ENCODE results near the gene SMYD5. TPM values are rescaled to one million over a fixed set of nuclear protein-coding genes. Genes with fewer than 3 reads are reported as not detected.

SMYD5 gene
- polyA plus RNA-seq, 1 of the 3 experiments (the other 2 are of a cell fraction), result 21.4 TPM

- ChIA-PET CTCF (interaction anchor here (0.6 to 3.5 kb wide), 7 partner anchors 10 to 436 kb away, joined by 3 to 19 read pairs (median 3); partner anchors contain the start of gene CCT7), POLR2A (interaction anchor here (0.9 to 1.5 kb wide), 5 partner anchors 9 to 13 kb away, joined by 3 to 13 read pairs (median 6); partner anchors contain the start of genes CCT7 and PRADC1)
- Histone ChIP-seq H3K9me2 (no peaks in the 10 kb centered on the region), H3K27me3 (ENCODE audit: insufficient read depth) (no peaks in the 10 kb centered on the region), H3F3A (replicated peaks; ENCODE audit: insufficient read depth) (peaks cover 6% of the 10 kb centered on the region), H3K27ac (ENCODE audit: low read depth in 2 of 2, low read length in 1 of 2) (peak overlapping the region in 1 of 2 experiments; percentile 81; a peak in 2 of 4 replicates), H3K4me1 (ENCODE audit: control insufficient read depth in 1 of 2, insufficient read depth in 2 of 2, low read depth in 1 of 2, low read length in 1 of 2) (peaks cover 0 to 22% of the 10 kb centered on the region in 2 experiments; a peak in 2 of 4 replicates), H3K9me3 (no peaks in the 10 kb centered on the region), H2AFZ (ENCODE audit: low read depth) (no peak overlapping the region), H3K36me3 (replicated peaks in 1 of 2; ENCODE audit: control insufficient read depth in 1 of 2, insufficient read depth in 2 of 2, low read length in 1 of 2) (peaks cover 89% of the 10 kb centered on the region in 2 experiments), H3K79me2 (ENCODE audit: insufficient read depth) (peaks cover 55% of the 10 kb centered on the region), H4K20me1 (ENCODE audit: insufficient read depth) (peaks cover 58% of the 10 kb centered on the region), H3K9ac (no peak overlapping the region), H3K4me3 (ENCODE audit: low read depth in 2 of 2, low read length in 1 of 2) (no peak overlapping the region), H3K4me2 (no peak overlapping the region)
- peak; percentile 60 for TF ChIP-seq GATA2 (CRISPR knock-in tag; IDR thresholded peaks at IDR 0.05)
- peak; percentile 81; the same call in 1 of the 2 replicates for TF ChIP-seq MXI1 (IDR thresholded peaks at IDR 0.05; ENCODE audit: low read depth, low read length)
- TF ChIP-seq TCF12 (IDR thresholded peaks at IDR 0.05), result peak; percentile 12; the same call in 1 of the 2 replicates
- TF ChIP-seq ZBTB33 (IDR thresholded peaks at IDR 0.05; ENCODE audit: borderline replicate concordance, low read depth), result no peak
- no peak for TF ChIP-seq SIN3A (IDR thresholded peaks at IDR 0.05; ENCODE audit: borderline replicate concordance, low read depth, low read length)
- TF ChIP-seq NFIC (IDR thresholded peaks at IDR 0.05; ENCODE audit: borderline replicate concordance), result 0 out of 2 replicates have a peak, but pooled peaks have one; percentile 24
- TF ChIP-seq MEF2A (IDR thresholded peaks at IDR 0.05; ENCODE audit: borderline replicate concordance, low read depth), result no peak
- peak; percentile 52; the same call in 1 of the 2 replicates for TF ChIP-seq FOXJ3 (CRISPR knock-in tag; IDR thresholded peaks at IDR 0.05)
- peak in 1 of 2 experiments; percentile 77; a peak in 2 of 4 replicates for TF ChIP-seq EP300 (IDR thresholded peaks at IDR 0.05; ENCODE audit: borderline replicate concordance in 1 of 2, low read depth in 1 of 2, low read length in 1 of 2)
- no peak for TF ChIP-seq USF1 (IDR thresholded peaks at IDR 0.05; ENCODE audit: borderline replicate concordance, low read depth)
- TF ChIP-seq CHD2 (IDR thresholded peaks at IDR 0.05; ENCODE audit: low read length, partially characterized antibody), result peak; percentile 53
- TF ChIP-seq RCOR1 (IDR thresholded peaks at IDR 0.05; ENCODE audit: low read length), result peak; percentile 88
- peak; percentile 74 for DNase-seq
- WGBS (ENCODE audit: low lambda C conversion rate), result 25% methylated on average over 5 of the region's 5 CpGs
Observed at GRCh38 chr2:73243884-73244570, 30.0 kb downstream of the SMYD5 start.

- 85% methylated on average over 3 of the region's 3 CpGs for WGBS (ENCODE audit: low lambda C conversion rate)
- ChIA-PET POLR2A (interaction anchor here (0.9 to 1.5 kb wide), 5 partner anchors 8 to 13 kb away, joined by 3 to 13 read pairs (median 6); partner anchors contain the start of genes CCT7 and PRADC1), CTCF (interaction anchor here (0.9 to 3.5 kb wide), 6 partner anchors 10 to 67 kb away, joined by 3 to 19 read pairs (median 4); partner anchors contain the start of gene CCT7)
- Histone ChIP-seq H3K4me2 (no peak overlapping the region), H2AFZ (ENCODE audit: low read depth) (no peak overlapping the region), H3F3A (replicated peaks; ENCODE audit: insufficient read depth) (peaks cover 6% of the 10 kb centered on the region), H3K4me3 (ENCODE audit: low read depth in 2 of 2, low read length in 1 of 2) (no peak overlapping the region), H4K20me1 (ENCODE audit: insufficient read depth) (peaks cover 52% of the 10 kb centered on the region), H3K79me2 (ENCODE audit: insufficient read depth) (peaks cover 49% of the 10 kb centered on the region), H3K9me3 (no peaks in the 10 kb centered on the region), H3K27ac (ENCODE audit: low read depth in 2 of 2, low read length in 1 of 2) (peak overlapping the region in 1 of 2 experiments; percentile 81; a peak in 2 of 4 replicates), H3K4me1 (ENCODE audit: control insufficient read depth in 1 of 2, insufficient read depth in 2 of 2, low read depth in 1 of 2, low read length in 1 of 2) (peaks cover 0 to 21% of the 10 kb centered on the region in 2 experiments; a peak in 2 of 4 replicates), H3K9ac (no peak overlapping the region), H3K9me2 (no peaks in the 10 kb centered on the region), H3K36me3 (replicated peaks in 1 of 2; ENCODE audit: control insufficient read depth in 1 of 2, insufficient read depth in 2 of 2, low read length in 1 of 2) (peaks cover 89 to 94% of the 10 kb centered on the region in 2 experiments), H3K27me3 (ENCODE audit: insufficient read depth) (no peaks in the 10 kb centered on the region)
- no peak for DNase-seq
- TF ChIP-seq ZBTB33 (IDR thresholded peaks at IDR 0.05; ENCODE audit: borderline replicate concordance, low read depth), result no peak
- TF ChIP-seq NRF1 (IDR thresholded peaks at IDR 0.05; ENCODE audit: low read depth, low read length), result no peak
- no peak for TF ChIP-seq FOXM1 (IDR thresholded peaks at IDR 0.05; ENCODE audit: low read depth)
- TF ChIP-seq REST (IDR thresholded peaks at IDR 0.05; ENCODE audit: low read depth, low read length), result no peak
- no peak for TF ChIP-seq MAX (IDR thresholded peaks at IDR 0.05; ENCODE audit: low read depth)
Observed at GRCh38 chr2:73244580-73244979, 30.5 kb downstream of the SMYD5 start.

Measured in SK-N-SH (cell line).